A172 (cell line): ENCODE results near the gene MIPOL1. TPM values are rescaled to one million over a fixed set of nuclear protein-coding genes. Genes with fewer than 3 reads are reported as not detected.
"Not testable (repeated sequence)": the region's sequence is repeated elsewhere in the genome, so short reads cannot be mapped to it uniquely, and the experiment has no call there.

ENCODE experiments used
- DNase-seq: peaks from one replicate; pipeline ENCODE4 v3.0.0-alpha.2; 2015; ENCODE audit warnings: low spot score
- total RNA-seq: library from RNA; depleted of rRNA; stranded (reverse); fragments of >200 nt; shearing (Covaris generic); gene quantifications from 2 replicates; pipeline ENCODE4 v1.2.3, GENCODE V29; 2014

Gene MIPOL1
- total RNA-seq, 1 experiment from 2014 or later = not detected

DNA sequence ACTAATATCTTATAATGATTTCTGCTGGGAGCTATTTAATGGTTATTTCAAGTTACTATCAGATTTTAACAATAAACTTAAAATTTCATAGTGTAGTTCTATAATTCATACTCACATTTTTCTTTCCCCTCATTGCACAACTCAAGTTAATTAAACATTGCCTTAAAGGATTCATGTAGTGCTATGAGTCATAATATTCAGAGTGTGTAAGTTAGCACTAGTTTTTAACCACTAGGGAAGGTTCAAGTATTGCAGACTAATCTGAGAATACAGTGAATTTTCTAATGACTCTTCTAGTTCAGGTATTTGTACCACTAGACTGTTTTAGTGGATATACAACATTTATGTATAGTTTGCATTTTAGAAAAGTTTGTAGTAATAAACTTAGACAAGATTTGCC is 347.4 kb downstream of the MIPOL1 start:
- DNase-seq = no peak

DNA sequence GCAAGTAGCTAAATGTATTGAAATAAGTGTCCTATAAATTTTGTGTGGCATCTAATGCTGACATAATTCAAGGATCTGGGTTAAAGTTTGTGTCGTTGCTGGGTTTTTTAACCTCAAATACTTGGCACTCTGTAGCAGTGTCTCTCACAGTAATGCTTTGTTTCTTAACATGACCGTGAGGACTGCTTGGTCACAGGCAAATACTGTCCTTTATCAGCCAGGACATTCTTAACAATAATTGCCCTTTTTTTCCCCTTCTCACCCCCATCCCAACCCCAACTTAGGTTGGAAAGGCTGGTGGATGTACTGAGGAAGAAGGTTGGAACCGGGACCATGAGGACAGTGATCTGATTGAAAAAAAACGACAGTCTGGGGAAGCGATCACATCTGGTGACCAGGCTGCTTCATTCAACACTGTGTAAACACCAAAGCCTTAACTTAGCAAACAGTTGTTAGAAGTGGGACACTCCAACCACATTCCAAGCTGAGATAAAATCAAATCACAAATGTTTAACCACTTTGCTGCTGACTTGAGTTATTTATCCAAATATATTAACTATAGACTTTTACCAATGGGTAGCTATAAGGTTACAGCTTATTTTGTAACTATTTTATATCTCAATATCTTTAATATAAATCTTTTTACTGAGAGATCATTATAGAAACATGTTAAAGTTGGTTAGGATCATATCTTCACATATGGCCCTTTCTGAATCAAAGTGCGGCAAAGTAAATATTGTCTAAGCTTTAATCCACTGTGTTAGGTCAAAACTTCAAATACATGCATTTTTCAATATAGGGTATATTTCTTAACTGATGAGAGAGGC is 349.1 kb downstream of the MIPOL1 start:
- no peak for DNase-seq

DNA sequence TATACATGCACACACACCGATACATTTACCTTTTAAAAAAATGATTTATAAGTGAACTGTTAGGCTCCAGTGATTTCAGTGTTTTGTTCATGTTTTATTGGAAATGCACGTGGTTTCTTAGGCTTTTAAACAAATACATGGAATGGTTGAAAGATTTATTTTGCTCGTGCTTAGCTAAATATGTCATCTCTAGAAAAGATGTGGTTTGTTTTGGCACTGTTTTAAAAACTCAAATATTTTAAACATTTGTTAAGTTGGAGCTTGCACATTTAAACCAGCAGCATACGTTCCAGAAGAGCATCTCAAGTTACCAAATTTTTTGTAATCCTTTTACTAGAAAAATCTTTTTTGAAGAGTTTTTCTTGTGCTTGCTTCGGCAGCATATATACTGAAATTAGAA is 352.8 kb downstream of the MIPOL1 start:
- peak; percentile 0 for DNase-seq

DNA sequence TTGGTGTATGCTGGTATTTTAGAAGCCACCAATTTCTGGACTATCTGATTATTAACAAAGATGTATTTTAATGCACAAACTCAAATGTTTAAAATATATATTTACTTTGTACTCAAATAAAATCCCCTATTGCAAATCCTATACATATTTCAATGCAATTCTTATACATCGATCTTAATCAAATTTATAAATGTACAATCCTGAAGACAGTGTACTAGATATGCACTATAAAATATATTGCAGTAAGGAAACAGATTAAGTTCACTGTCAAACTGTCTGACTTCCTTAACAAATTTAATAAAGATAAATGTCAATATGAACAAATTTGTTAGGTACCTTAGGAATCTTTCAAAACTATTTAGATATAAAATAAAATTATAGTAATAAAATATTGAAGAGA is 353.4 kb downstream of the MIPOL1 start:
- DNase-seq = no peak

DNA sequence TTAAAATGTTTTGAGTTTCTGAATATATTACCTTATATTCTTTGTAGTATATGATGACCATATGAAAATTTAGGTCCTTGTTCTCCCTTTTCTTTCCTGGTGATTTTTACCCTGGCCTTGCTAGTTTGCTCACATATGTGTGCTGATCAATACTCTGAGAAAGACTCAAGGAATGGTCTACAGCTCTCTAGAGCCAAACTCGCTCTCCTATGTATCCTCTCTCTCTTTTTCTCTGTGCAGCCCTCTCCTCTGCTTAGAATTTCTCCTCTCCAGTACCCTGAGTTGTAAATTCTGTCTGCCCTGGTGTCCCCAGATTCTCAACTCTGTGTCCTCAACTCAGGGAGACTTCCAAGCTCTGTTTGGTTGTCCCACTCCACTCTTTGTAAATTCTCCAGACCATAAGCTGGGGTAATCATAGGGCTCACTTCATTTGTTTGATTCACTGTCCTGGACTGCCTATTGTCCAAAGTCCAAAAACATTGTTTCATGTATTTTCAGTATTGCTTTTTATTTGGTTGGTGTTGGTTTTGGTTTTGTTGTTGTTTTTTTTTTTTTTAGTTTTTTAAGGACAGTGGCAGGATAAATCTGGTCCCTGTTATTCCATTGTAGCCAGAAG is 356.3 kb downstream of the MIPOL1 start:
- no peak for DNase-seq

DNA sequence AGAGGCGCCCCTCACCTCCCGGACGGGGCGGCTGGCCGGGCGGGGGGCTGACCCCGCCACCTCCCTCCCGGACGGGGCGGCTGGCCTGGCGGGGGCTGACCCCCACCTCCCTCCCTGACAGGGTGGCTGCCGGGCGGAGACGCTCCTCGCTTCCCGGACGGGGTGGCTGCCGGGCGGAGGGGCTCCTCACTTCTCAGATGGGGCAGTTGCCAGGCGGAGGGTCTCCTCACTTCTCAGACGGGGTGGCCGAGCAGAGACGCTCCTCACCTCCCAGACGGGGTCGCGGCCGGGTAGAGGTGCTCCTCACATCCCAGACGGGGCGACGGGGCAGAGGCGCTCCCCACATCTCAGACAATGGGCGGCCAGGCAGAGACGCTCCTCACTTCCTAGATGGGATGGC is 357.9 kb downstream of the MIPOL1 start:
- DNase-seq = not testable (repeated sequence)

DNA sequence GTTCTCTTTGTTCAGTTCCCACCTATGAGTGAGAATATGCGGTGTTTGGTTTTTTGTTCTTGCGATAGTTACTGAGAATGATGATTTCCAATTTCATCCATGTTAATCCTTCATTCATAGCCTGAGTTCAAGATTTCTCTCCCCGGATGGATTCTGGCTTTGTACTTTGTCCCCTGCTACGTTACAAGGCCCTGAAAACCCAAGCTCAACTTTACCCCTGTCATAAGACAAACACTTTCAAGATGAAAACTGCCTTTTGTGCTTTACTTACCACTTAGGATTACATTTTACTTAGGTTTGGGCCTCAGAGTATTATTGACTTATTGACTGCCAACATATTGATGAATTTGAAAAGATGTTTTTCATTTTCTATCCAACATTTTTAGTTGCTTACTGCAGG is 361.0 kb downstream of the MIPOL1 start:
- DNase-seq = no peak

DNA sequence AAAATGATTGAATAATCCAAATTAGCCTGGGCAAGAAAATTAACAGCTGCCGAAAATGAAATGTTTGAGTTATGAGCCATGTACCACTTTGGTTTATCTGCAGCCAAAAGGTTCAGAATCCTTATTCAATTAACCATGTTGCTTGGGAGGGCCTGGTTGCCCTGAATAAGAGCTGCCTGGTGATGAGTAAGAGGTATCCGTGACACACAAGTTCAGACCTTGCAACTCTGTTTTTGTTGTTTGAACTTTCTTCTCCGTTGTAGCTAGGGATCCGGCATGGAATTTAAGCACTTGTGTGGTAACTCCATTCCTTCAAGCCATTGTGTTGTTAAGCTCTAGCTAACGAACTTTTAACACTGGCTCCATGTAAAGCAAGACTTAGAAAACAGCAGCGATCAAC is 361.6 kb downstream of the MIPOL1 start:
- DNase-seq = no peak

DNA sequence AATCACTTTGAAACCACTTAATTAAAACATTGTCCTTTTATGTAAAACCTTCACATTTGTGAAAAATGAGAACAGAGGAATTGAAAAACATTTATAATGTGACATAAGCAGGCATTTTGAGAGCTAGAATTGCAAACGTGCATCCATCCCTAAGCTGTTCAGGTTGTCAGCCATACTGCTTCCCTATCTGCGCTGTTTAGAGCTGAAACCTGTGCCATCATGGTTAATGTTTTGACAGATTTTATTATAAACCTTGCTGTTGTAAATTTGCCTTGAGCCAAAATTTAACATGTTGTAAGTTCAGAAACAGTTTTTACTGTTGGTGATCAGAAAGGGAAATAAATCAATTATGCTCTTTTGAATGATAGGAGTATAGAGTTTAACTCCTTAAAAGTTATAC is 365.5 kb downstream of the MIPOL1 start:
- no peak for DNase-seq

DNA sequence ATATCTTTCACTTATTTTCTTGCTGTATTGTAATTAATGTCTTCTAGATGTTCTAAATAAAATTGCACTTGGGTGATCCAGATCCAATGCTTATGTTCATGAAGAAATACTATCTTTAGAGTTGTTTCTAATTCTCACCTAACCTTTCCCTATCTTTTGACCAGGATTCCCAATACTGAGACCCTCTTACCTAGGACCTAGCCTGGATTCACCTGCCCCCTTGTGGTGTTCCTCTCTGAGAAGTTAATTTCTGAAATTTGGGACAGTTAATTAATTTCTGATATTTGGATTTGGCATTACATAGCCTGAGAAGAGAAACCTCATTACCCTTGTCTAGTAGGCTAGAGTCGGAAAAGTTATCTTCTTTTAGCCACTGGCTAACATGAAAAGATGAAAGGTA is 367.8 kb downstream of the MIPOL1 start:
- no peak for DNase-seq

DNA sequence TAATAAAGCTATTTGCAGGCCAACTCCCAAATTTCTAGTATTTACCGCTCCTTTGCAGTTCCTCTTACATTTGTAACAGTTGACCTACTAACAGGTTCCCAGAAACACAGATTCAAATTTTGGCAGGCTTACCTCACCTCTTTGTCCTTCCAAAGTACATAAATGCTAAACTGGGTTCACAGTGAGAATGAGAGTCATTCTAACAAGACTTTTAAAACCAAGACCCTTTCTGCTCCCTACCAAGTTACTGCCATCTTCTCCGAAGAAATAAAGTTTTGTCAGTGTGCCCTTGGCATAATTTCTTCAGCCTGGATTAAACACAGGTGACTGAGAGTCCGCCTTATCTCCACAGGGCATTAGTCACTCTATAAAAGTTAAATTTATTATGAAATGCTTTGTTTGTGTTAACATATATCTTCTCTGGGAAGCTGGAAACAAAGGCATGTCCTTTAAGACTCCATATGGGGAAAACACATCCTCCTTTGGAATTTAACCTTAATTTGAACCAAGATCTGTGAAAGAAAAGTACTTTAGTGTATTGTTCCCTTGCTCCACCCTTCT is 369.2 kb downstream of the MIPOL1 start:
- peak; percentile 66 for DNase-seq

DNA sequence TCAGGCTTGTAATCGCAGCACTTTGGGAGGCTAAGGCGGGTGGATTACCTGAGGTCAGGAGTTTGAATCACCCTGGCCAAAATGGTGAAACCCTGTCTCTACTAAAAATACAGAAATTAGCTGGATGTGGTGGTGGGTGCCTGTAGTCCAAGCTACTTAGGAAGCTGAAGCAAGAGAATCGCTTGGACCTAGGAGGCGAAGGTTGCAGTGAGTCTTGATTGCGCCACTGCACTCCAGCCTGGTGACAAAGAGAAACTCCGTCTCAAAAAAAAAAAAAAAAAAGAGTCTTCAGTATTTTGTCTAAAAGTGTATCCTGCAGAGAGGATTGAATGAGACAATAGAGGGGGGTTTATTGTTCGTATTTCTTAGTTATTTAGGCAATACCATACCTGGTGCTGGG is 372.0 kb downstream of the MIPOL1 start:
- DNase-seq = no peak

DNA sequence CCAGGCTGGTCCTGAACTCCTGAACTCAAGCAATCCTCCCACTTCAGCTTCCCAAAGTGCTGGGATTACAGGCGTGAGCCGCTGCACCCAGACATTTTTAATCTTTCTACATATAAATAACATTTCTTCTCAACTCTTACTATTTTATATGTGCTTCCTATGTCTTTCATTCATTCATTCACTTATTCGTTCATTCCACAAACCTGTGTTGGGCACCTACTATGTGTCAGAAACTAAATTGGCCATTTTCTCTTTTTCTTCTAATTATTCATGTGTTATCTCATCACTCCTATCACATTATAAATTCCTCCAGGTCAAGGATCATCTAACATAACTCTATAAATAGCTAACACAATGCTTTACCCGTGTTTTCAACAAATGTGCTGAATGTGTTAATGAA is 373.7 kb downstream of the MIPOL1 start:
- DNase-seq = no peak

DNA sequence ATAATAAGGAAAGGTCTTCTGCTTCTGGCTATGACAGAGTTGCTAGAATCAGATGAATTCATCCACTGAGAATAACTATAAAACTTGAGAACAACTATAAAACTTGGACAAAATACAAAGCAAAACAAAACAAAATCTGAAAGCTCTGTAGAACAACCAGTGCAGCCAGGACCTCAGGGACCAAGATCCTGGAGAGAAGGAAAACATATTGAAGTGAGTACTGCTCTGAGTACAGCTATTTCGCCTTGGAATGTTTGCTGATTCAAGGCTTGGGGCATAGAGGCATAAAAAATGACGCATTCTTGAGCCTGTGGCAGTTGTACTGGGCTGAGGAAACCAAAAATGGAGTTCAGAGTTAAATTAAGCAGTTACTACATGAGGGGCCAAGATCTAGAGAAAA is 375.6 kb downstream of the MIPOL1 start:
- no peak for DNase-seq

DNA sequence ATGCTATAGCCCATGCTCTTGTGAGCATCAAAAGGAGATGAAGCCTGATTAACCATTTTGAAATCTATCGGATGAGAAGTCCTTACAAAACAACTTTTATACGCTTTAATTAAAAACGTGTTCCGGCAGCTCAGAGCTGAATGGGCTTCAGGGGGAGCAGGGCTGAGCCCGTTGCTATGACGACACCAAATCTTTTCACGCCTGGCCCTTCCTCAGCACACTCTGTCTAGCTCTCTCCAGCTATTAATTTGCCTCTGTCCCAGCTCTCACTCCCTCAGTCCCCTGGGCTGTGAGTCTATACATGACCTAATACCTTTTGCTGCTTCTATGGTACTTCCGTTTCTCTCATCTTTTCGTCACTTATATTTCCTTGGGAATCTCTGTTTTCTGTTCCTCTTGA is 381.5 kb downstream of the MIPOL1 start:
- DNase-seq = no peak

DNA sequence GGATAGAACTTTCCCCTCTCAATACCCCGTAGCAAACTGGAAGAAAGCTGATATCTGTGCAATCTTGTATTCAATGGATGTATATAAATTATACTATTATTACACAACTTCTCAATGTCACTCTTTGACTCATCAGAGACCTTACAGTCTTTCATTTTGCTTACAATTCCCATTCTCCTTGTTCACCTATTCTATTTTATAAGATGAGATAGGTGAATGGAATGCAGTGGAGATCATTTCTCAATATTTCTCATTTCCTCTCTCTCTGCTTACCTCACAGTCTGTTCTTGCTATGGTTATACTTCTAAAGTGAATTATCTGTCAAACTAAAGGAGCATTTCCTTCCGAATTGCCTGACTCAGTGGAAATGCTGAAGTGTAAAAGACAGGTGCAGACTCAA is 382.4 kb downstream of the MIPOL1 start:
- DNase-seq = peak; percentile 20

DNA sequence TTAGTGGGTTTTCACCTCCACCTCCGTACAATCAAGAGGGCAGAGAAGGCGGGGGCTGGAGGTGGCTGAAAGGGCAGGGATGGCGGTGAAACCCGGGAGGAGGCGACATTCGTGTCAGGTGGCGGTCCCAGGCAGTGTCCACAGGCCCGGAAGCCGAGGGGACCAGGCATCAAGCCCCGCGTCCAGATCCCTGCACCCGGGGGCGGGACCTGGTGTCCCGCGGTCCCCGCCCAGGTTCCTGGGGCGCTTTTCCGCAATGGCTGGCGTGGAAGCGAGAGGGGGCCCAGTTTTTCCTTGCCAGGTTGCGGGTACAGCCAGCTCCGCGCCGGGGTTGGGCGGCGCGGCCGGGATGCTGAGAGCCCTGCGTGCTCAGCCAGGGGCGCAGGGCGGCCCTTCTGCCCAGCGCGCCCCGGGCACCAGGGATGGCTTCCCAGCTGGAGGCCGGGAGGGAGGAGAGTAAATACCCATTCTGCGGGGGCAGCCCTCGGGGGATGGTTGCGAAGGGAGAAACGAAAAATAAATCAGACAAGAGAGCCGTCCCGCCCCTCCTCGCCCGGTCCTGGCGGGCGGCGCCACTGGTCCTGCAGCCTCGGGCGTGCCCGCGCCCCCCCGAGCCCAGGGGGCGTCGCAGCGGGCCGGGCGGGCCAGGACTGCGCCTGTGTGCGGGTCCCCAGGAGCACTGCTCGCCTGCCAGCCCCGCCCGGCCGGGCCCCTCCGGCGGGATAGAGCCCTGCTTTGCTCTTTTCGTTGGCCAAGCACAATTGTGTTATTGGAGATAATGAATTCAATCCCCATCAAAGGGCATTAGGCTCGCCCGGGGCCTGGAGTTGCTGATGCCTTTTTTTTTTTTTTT is 385.8 kb downstream of the MIPOL1 start:
- DNase-seq = no peak

DNA sequence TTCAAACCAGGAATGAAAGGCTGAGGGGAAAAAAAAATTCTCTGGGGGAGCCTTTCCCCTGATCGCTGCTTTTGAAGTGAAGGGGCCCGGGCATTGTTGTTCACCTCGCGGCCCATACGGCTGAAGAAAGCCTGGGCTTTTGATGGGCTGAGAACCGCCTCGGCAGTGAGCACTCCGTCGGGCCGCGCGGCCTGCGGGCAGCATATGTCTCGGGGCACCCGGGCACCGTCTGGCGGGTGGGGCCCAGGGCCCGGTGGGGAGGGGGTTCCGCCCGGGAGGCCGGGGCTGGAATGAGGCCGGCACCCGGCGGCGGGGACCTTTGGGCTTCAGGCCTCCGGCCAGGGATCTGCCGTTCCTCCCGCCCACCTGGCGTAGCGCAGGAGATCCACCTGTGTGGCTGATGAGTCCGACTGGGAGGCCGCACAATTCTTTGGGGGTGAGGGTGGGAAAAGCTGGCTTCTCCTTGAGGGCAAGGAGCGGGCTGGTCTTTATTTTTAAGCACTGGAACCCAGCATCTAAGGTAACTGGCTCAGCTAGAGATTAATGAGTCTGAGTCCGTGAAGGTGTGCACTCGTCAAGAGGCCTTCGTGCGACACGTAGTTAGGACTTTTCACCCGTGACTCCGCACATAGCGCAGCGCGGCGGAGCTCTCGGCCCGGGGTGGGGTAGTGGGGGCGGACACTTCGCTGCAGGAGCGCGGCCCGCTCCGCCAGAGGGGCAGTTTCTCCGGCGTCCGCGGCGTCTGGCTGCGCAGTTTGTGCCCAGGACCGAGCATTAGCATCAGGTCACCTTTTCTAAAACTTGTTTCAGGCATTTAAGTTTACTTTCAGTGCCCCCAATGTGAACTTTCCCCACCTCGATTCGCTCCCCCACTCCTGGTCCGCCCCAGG is 386.7 kb downstream of the MIPOL1 start:
- DNase-seq = no peak

DNA sequence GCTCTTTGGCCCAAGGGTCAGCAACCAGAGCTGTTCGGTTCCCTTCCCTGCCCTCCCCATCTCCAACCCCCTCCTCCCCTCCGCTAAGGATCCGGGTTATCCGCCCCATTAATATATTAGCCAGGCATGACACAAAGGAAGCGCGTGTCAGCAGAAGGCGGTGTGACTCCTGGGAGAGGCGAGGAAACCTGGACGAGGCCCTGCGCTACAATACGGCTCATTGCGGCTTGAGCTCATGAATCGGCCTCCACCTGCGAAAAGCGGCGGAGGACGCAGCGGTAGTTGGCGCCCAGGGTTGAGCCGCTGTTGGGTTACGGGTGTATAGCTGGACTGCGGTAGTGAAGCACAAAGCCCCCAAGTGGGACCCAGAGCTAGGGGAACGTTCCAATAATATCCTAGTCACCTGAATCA is 387.4 kb downstream of the MIPOL1 start:
- DNase-seq = no peak

DNA sequence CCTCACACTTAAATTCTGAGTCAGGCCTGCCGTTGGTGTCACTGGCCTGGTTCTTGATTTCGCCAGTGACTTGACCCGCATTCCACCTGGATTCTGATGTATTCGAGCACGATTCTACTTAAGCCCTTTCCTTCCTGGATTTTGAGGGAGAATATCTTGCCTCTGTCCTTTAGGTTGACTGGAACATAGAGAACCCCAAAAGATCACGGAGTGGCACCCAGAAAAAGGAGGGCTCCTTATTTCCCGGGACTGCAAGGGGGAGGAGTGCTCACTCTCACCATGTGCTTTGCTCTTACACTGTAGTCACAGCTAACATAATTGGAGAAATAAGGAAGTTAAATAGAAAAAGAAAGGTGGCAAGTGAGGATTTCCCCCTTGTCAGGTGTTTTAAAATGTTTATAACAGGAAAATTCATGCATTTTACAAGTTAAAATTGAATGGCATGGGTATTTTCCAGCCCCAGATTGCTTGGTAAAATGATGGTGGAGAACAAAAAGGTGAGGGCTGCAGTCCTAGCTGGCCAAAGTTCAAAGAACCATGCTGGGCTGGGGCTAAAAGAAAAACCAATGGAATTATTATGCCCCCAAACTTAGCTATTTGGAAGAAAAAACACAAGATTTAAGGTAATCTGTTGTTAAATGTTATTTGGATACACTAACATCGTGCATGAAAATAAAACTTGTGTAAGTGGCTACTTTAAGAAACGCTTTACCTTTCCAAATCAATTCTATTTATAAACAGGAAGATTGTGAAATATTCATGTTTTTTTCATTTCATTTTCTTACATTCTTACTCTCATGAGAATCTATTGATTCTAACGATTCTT is 388.4 kb downstream of the MIPOL1 start:
- no peak for DNase-seq

DNA sequence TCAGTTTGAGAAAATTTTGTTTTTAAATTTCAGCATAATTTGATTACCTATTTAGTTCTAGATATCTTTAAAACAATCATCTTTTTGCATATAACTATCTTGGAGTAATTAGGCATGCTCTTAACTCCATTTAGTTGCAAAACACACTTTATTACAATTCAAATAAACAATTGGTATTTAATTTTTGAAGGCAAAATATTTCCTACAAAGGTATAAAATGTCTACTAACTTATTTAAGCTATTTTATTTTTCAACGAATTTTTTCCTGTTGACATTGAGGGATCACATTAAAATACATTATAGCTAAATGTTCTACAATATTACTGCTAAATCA is 389.0 kb downstream of the MIPOL1 start:
- DNase-seq = no peak
